Activated CD4-positive, CD25-positive, alpha-beta regulatory T cell treated with anti-CD3 and anti-CD28 coated beads, Interleukin-2, amount 50 U/mL, for 16 hours (primary cell): Measurements from ENCODE around the gene DRC3.

Experiments
- DNase-seq: peaks from one replicate; pipeline ENCODE4 v3.0.0-alpha.2; 2020; ENCODE audit warnings: low read depth, low spot score

DRC3 gene

DNA sequence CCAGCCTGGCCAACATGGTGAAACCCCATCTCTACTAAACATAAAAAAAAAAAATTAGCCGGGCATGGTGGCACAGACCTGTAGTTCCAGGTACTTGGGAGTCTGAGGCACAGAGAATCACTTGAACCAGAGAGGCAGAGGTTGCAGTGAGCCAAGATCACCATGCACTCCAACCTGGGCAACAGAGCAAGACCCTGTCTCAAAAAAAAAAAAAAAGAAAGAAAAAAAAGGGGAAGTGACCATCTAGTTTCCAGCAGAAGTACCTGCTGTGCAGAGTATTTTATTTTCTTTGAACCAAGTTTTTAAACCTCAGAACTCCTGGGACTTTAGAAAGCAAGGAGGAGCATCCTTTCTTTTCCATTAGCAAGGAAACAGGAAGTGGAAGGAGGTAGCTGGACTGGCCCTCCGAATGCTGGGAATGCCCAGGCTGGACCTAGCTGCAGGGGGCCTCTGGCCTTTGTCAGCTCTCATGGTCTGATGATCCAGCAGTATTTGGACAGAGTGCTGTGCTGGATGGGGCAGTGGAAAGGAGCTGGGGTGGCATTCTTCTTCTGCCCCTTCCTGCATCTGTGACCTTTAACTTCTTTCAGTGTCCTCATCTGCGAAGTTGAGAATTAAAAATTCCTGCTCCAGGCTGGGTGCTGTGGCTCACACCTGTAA is 73.2 kb downstream of the DRC3 start:
- DNase-seq = no peak

- DNase-seq = no peak
Observed at GRCh38 chr17:18055597-18055996, 82.9 kb downstream of the DRC3 start.

DNA sequence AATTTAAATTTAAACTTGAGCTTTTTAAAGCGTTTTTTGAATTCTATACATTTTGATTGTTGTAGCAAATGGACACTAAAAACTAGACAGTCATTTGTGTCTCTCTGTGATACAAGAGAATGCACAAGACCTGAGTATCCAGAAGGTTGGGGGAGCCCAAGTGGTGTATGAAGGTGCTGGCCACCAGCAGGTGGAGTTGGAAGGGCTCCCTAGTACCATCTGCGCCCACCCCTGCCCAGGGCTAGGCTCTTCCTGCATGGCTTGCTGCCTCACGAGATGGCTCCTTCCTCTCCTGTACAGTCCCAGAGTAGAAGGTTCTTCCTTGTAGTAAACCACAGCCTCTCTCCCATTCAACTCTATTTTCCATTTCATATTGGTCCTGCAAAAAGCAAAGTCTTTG is 83.6 kb downstream of the DRC3 start:
- no peak for DNase-seq

DNA sequence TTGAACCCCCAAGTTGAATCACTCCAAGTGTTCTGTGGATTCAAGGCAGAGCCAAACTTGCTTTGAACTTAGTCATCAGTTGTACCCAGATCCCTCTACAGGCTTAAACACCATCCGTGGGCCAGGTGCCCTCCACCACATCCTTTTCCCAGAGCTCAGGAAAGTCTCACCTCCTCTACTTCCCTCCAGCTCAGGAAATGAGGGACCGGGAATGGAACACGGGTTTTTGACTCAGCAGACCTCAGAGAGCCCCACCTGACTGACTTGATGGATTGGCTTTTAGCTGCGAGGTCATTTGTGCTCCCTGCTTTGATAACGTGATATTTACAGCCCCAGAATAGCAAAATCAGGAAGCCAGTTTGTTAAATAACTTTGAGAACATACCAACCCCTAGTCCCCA is 86.6 kb downstream of the DRC3 start:
- no peak for DNase-seq

- no peak for DNase-seq
Observed at GRCh38 chr17:18064053-18064452, 91.4 kb downstream of the DRC3 start.

GRCh38 chr17:18065546-18065945 is 92.9 kb downstream of the DRC3 start:
- DNase-seq = no peak
